Glutamatergic neuron (in vitro differentiated cells): ENCODE data around the gene ANXA6. TPM values are rescaled to one million over a fixed set of nuclear protein-coding genes. Genes with fewer than 3 reads are reported as not detected.

Source experiments
- DNase-seq: peaks from one replicate; pipeline ENCODE4 v3.0.0; 2022
- H3K27ac Mint-ChIP-seq: one replicate; pipeline ENCODE4 v1.8.0; 2020; ENCODE audit warnings: mild to moderate bottlenecking, mixed read lengths, inconsistent platforms; ENCODE audit not compliant: unreplicated experiment
- H3K27me3 Mint-ChIP-seq: one replicate; pipeline ENCODE4 v1.8.0; 2020; ENCODE audit warnings: mild to moderate bottlenecking, moderate library complexity, mixed read lengths, inconsistent platforms; ENCODE audit not compliant: unreplicated experiment
- H3K36me3 Mint-ChIP-seq: one replicate; pipeline ENCODE4 v1.8.0; 2020; ENCODE audit warnings: mild to moderate bottlenecking, mixed read lengths, inconsistent platforms; ENCODE audit not compliant: unreplicated experiment
- H3K4me1 Mint-ChIP-seq: one replicate; pipeline ENCODE4 v1.8.0; 2020; ENCODE audit warnings: mild to moderate bottlenecking, low read depth, mixed read lengths, inconsistent platforms; ENCODE audit not compliant: unreplicated experiment
- H3K4me3 Mint-ChIP-seq: one replicate; pipeline ENCODE4 v1.8.0; 2020; ENCODE audit warnings: mild to moderate bottlenecking, mixed read lengths, inconsistent platforms; ENCODE audit not compliant: unreplicated experiment
- H3K9me3 Mint-ChIP-seq: one replicate; pipeline ENCODE4 v1.8.0; 2020; ENCODE audit warnings: mild to moderate bottlenecking, moderate library complexity, mixed read lengths, inconsistent platforms; ENCODE audit not compliant: unreplicated experiment
- total RNA-seq: library from RNA; stranded (reverse); fragmentation: NEBNext Ultra II Directional; extraction: Animal tissue kit (Norgen Biotek cat#: 25700); gene quantifications from one replicate; pipeline ENCODE4 v1.2.1, GENCODE V29; 2021; ENCODE audit not compliant: unreplicated experiment
- TF ChIP-seq, protein P1 (sequence below): fragments of 200-600 bp; sonication (generic); IDR thresholded peaks from one replicate; pipeline ENCODE4 v1.5.0; 2021; ENCODE audit not compliant: partially characterized antibody, unreplicated experiment

The ANXA6 gene
- total RNA-seq, 1 donor from 2014 or later = 143 TPM

DNA sequence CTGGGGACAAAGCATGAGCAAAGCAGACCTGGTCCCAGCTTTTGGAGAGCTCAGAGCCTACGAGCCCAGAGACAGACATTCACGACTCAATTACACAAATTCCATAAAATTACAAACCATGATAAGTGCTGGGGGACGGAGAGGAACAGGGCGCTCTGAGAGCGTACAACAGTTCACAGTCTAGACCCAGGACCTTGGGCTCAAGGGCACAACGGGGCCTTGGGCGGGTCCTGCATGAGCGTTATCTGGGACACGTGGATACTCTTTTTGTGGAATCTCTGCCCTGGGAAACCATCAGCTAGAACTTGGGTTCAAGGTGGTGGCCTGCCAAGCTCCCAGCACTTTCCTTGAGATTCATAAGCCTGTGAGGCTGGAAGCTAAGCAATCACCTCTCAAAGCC is 9.4 kb upstream of the ANXA6 start:
- TF ChIP-seq, protein P1, sequence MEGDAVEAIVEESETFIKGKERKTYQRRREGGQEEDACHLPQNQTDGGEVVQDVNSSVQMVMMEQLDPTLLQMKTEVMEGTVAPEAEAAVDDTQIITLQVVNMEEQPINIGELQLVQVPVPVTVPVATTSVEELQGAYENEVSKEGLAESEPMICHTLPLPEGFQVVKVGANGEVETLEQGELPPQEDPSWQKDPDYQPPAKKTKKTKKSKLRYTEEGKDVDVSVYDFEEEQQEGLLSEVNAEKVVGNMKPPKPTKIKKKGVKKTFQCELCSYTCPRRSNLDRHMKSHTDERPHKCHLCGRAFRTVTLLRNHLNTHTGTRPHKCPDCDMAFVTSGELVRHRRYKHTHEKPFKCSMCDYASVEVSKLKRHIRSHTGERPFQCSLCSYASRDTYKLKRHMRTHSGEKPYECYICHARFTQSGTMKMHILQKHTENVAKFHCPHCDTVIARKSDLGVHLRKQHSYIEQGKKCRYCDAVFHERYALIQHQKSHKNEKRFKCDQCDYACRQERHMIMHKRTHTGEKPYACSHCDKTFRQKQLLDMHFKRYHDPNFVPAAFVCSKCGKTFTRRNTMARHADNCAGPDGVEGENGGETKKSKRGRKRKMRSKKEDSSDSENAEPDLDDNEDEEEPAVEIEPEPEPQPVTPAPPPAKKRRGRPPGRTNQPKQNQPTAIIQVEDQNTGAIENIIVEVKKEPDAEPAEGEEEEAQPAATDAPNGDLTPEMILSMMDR = no peak

DNA sequence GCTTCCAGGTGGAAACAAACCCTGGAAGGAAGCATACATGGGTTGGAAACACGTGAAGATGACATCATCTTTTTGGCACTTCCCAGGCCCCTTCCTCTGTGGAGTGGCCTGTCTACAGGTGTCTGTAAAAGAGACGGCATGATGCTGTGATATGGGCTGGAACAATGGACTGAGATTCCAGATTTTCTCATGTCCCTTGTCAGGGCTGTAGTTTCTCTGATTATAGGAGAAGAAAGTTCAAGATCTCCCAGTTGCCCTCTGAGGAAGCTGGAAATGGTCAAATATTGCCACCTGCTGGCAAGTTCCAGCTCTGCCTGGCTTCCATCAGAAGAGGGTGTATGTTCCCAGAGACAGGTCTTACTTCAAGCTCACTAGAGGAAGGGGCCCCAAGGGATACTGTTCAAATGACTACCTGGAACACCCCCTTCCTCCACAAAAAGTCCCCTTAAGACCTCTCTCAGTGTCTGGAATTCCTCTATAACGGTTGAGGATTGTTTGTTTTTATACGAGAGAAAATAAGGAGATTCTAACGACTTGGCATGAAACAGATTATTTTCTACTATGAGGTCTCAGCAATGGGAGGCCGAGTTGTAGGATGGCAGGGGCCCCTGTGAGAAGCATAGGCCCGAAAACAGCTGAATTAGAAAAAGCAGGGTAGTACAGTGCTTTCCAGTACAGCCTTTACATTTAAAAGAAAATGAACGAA is 7.3 kb upstream of the ANXA6 start:
- H3K27ac Mint-ChIP-seq = no peak overlapping the region
- TF ChIP-seq, protein P1 = peak; percentile 75
- H3K4me1 Mint-ChIP-seq = no peaks in the 10 kb centered on the region
- H3K36me3 Mint-ChIP-seq = no peaks in the 10 kb centered on the region
- DNase-seq = peak; percentile 80
- H3K4me3 Mint-ChIP-seq = no peak overlapping the region
- no peaks in the 10 kb centered on the region for H3K9me3 Mint-ChIP-seq
- peaks cover 4% of the 10 kb centered on the region for H3K27me3 Mint-ChIP-seq

More for the DNA sequence above, 9.4 kb upstream of the ANXA6 start:
- Mint-ChIP-seq H3K27me3 (no peaks in the 10 kb centered on the region), H3K9me3 (no peaks in the 10 kb centered on the region), H3K4me1 (no peaks in the 10 kb centered on the region), H3K4me3 (no peak overlapping the region), H3K36me3 (no peaks in the 10 kb centered on the region), H3K27ac (no peak overlapping the region)
- DNase-seq = no peak

DNA sequence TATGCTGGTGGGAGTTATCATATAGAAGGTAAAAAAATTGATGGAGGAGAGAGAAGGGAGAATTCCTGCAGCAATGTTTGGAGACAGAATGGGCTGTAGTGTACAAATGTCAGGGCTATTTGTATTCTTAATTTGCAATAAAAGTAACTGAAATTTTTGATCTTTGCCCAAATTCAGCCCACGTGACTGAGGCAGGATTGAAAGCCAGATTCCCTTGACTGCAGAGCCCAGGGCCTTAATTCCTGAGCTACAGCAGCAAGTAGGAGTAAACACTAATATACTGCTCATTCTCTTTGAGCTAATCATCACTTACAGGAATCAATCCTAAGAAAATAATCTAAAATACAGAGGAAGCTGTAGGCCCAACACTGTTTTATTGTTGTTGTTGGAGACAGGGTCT is 5.2 kb upstream of the ANXA6 start:
- Mint-ChIP-seq H3K9me3 (peaks cover 4% of the 10 kb centered on the region), H3K36me3 (no peaks in the 10 kb centered on the region), H3K4me1 (peaks cover 7% of the 10 kb centered on the region), H3K27me3 (peaks cover 4% of the 10 kb centered on the region), H3K27ac (no peak overlapping the region), H3K4me3 (no peak overlapping the region)
- DNase-seq = no peak
- TF ChIP-seq, protein P1 = no peak

DNA sequence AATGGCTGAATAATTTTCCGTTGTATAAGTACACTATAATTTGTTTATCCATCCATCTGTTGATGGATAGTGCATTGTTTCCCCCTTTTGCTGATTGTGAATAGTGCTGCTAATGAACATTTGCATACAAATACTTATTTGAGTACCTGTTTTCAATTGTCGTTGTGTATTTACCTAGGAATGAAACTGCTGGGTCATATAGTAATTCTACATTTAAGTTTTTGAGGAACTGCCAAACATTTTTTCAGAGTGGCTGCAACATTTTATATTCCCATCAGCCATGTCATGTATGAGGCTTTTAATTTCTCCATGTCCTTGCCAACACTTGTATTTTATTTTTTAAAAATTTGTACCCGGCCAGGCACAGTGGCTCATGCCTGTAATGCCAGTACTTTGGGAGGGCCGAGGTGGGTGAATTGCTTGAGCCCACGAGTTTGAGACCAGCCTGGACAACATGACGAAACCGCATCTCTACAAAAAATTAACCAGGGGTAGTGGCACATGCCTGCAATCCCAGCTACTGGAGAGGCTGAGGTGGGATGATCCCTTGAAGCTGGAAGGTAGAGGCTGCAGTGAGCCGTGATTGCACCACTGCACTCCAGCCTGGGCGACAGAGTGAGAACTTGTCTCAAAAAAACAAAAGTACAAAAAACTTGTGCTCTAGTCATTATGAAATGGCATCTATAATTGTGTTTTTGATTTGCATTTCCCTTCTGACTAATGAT is 2.2 kb upstream of the ANXA6 start:
- DNase-seq = no peak
- no peaks in the 10 kb centered on the region for H3K36me3 Mint-ChIP-seq
- no peak overlapping the region for H3K4me3 Mint-ChIP-seq
- H3K4me1 Mint-ChIP-seq = peaks cover 11% of the 10 kb centered on the region
- H3K27me3 Mint-ChIP-seq = peaks cover 5% of the 10 kb centered on the region
- H3K9me3 Mint-ChIP-seq = peaks cover 8% of the 10 kb centered on the region
- no peak overlapping the region for H3K27ac Mint-ChIP-seq
- TF ChIP-seq, protein P1 = no peak

DNA sequence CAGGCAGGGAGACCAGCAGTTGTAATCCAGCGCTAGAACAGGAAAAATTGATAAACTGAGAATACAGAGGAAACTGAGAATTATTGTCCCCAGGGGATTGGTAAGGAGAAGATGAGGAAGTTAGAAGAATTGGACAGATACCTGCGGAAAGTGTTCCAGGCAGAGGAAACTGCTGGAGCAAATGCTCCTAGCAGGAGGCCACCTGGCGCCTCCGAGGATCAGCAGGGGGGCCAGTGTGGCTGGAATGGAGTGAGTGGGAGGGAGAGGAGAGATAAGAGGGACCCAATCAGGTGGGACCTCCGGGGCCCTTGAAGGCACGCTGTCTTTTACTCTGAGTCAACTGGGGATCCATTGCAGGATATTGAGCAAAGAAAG is 695 bp upstream of the ANXA6 start:
- peaks cover 5% of the 10 kb centered on the region for H3K27me3 Mint-ChIP-seq
- peak overlapping the region; percentile 63 for H3K4me3 Mint-ChIP-seq
- H3K27ac Mint-ChIP-seq = peak overlapping the region; percentile 5
- peaks cover 8% of the 10 kb centered on the region for H3K9me3 Mint-ChIP-seq
- peaks cover 20% of the 10 kb centered on the region for H3K4me1 Mint-ChIP-seq
- no peak for DNase-seq
- TF ChIP-seq, protein P1 = no peak
- H3K36me3 Mint-ChIP-seq = no peaks in the 10 kb centered on the region
